GM10847 (cell line): ENCODE results near the gene SULT1B1.

Source experiments
- POLR2A ChIP-seq: IDR thresholded peaks from 2 replicates; pipeline ENCODE4 v1.6.1; 2011; ENCODE audit not compliant: insufficient read length; ENCODE audit errors: extremely low read depth

Gene SULT1B1

GRCh38 chr4:69760455-69760854, at the start of gene SULT1B1:
Gene SULT1B1, minus strand, starts transcription at chr4:69760620. Its CDS starts 5,403 bp downstream, at chr4:69755217.
- TF ChIP-seq POLR2A = no peak

- no peak for TF ChIP-seq POLR2A
Measured at GRCh38 chr4:69800599-69800998, 40.2 kb upstream of the SULT1B1 start.

- no peak for TF ChIP-seq POLR2A
Measured at GRCh38 chr4:69799337-69799736, 38.9 kb upstream of the SULT1B1 start.

GRCh38 chr4:69793732-69794131, 33.3 kb upstream of the SULT1B1 start:
- TF ChIP-seq POLR2A = no peak

GRCh38 chr4:69787879-69788278, 27.5 kb upstream of the SULT1B1 start:
- TF ChIP-seq POLR2A = no peak

- no peak for TF ChIP-seq POLR2A
Measured at GRCh38 chr4:69786547-69786946, 26.1 kb upstream of the SULT1B1 start.

GRCh38 chr4:69785211-69785831, 24.9 kb upstream of the SULT1B1 start:
- TF ChIP-seq POLR2A = no peak

- TF ChIP-seq POLR2A = no peak
Measured at GRCh38 chr4:69782651-69783310, 22.4 kb upstream of the SULT1B1 start.

GRCh38 chr4:69781458-69782418, 21.3 kb upstream of the SULT1B1 start:
- no peak for TF ChIP-seq POLR2A

GRCh38 chr4:69780141-69780540, 19.7 kb upstream of the SULT1B1 start:
- TF ChIP-seq POLR2A = no peak

- no peak for TF ChIP-seq POLR2A
Measured at GRCh38 chr4:69776696-69777095, 16.3 kb upstream of the SULT1B1 start.

GRCh38 chr4:69775321-69775867, 15.0 kb upstream of the SULT1B1 start:
- TF ChIP-seq POLR2A = no peak

GRCh38 chr4:69773484-69773883, 13.1 kb upstream of the SULT1B1 start:
- TF ChIP-seq POLR2A = no peak

- no peak for TF ChIP-seq POLR2A
Measured at GRCh38 chr4:69765751-69766150, 5.3 kb upstream of the SULT1B1 start.

GRCh38 chr4:69764311-69764710, 3.9 kb upstream of the SULT1B1 start:
- no peak for TF ChIP-seq POLR2A
